ENCODE data around the gene OR2A7. TPM values are rescaled to one million over a fixed set of nuclear protein-coding genes. Genes with fewer than 3 reads are reported as not detected.
"Not testable (repeated sequence)": the region's sequence is repeated elsewhere in the genome, so short reads cannot be mapped to it uniquely, and the experiment has no call there.

Gene OR2A7
- polyA plus RNA-seq (2013, experiment 1 of 2) = 0.17 TPM
- 0.15 TPM for polyA plus RNA-seq (2013, experiment 2 of 2)

GRCh38 chr7:144264692-144265091 is at the start of gene OR2A7:
Gene OR2A7 (minus strand): TSS chr7:144264792. CDS start chr7:144259628, 5,164 bp downstream.
- H2AK5ac ChIP-seq (ENCODE audit: low read depth, low read length); H3K27me3 ChIP-seq (ENCODE audit: control insufficient read depth in 3 of 3, insufficient read depth in 3 of 3, low read depth in 1 of 3, low read length in 3 of 3); H3K23ac ChIP-seq (ENCODE audit: low read depth, low read length, poor library complexity); H2BK12ac ChIP-seq (ENCODE audit: low read length); H3K14ac ChIP-seq (ENCODE audit: low read length); H2BK15ac ChIP-seq (ENCODE audit: low read length); DNase-seq (ENCODE audit: low spot score); H3K9ac ChIP-seq (ENCODE audit: low read depth, low read length, poor library complexity); H3K27ac ChIP-seq (replicated peaks; ENCODE audit: low read length); H4K91ac ChIP-seq (ENCODE audit: low read depth, low read length, poor library complexity); H3K9me3 ChIP-seq (replicated peaks in 1 of 2; ENCODE audit: control insufficient read depth in 2 of 2, insufficient read depth in 1 of 2, low read depth in 1 of 2, low read length in 2 of 2); H3K4me1 ChIP-seq (ENCODE audit: control insufficient read depth in 2 of 2, insufficient read depth in 1 of 2, low read depth in 1 of 2, low read length in 2 of 2); H3K79me1 ChIP-seq (ENCODE audit: low read depth, low read length); H2BK5ac ChIP-seq (ENCODE audit: low read length); H3K4ac ChIP-seq (ENCODE audit: low read length); H3K18ac ChIP-seq (ENCODE audit: low read length); H2BK120ac ChIP-seq (ENCODE audit: low read depth, low read length); H4K8ac ChIP-seq (ENCODE audit: low read depth, low read length); H3K4me3 ChIP-seq (ENCODE audit: low read length in 2 of 2); H3K36me3 ChIP-seq (replicated peaks in 1 of 2; ENCODE audit: control insufficient read depth in 2 of 2, insufficient read depth in 2 of 2, low read length in 2 of 2); H2AFZ ChIP-seq (ENCODE audit: low read length); H3K4me2 ChIP-seq (ENCODE audit: insufficient read depth, low read length, poor library complexity, severe bottlenecking): not testable (repeated sequence)
- WGBS, 2 donors (ENCODE audit: extremely low coverage in 2 of 2, insufficient read length in 2 of 2, insufficient replicate concordance in 1 of 2) = no CpG with 5 or more reads among the region's 7 CpGs

GRCh38 chr7:144311872-144312469 is 47.4 kb upstream of the OR2A7 start, which contains the start of gene OR2A1:
Gene OR2A1 (plus strand): TSS chr7:144312419. CDS start chr7:144318125, 5,706 bp downstream.
- not testable (repeated sequence) for H3K4ac ChIP-seq (ENCODE audit: low read length); H3K79me1 ChIP-seq (ENCODE audit: low read depth, low read length); H3K4me1 ChIP-seq (ENCODE audit: control insufficient read depth in 2 of 2, insufficient read depth in 1 of 2, low read depth in 1 of 2, low read length in 2 of 2); H3K4me3 ChIP-seq (ENCODE audit: low read length in 2 of 2); H4K8ac ChIP-seq (ENCODE audit: low read depth, low read length); H3K18ac ChIP-seq (ENCODE audit: low read length); H3K14ac ChIP-seq (ENCODE audit: low read length); H3K9ac ChIP-seq (ENCODE audit: low read depth, low read length, poor library complexity); H3K36me3 ChIP-seq (replicated peaks in 1 of 2; ENCODE audit: control insufficient read depth in 2 of 2, insufficient read depth in 2 of 2, low read length in 2 of 2); H2BK12ac ChIP-seq (ENCODE audit: low read length); DNase-seq (ENCODE audit: low spot score); H2AK5ac ChIP-seq (ENCODE audit: low read depth, low read length); H2BK15ac ChIP-seq (ENCODE audit: low read length); H3K27ac ChIP-seq (replicated peaks; ENCODE audit: low read length); H4K91ac ChIP-seq (ENCODE audit: low read depth, low read length, poor library complexity); H3K9me3 ChIP-seq (replicated peaks in 1 of 2; ENCODE audit: control insufficient read depth in 2 of 2, insufficient read depth in 1 of 2, low read depth in 1 of 2, low read length in 2 of 2); H3K4me2 ChIP-seq (ENCODE audit: insufficient read depth, low read length, poor library complexity, severe bottlenecking); H2AFZ ChIP-seq (ENCODE audit: low read length); H3K27me3 ChIP-seq (ENCODE audit: control insufficient read depth in 3 of 3, insufficient read depth in 3 of 3, low read depth in 1 of 3, low read length in 3 of 3); H2BK5ac ChIP-seq (ENCODE audit: low read length); H2BK120ac ChIP-seq (ENCODE audit: low read depth, low read length); H3K23ac ChIP-seq (ENCODE audit: low read depth, low read length, poor library complexity)
- no CpG with 5 or more reads among the region's 2 CpGs for WGBS, 2 donors (ENCODE audit: extremely low coverage in 2 of 2, insufficient read length in 2 of 2, insufficient replicate concordance in 1 of 2)

- H3K4ac ChIP-seq (ENCODE audit: low read length) = not testable (repeated sequence)
- WGBS, 2 donors (ENCODE audit: extremely low coverage in 2 of 2, insufficient read length in 2 of 2, insufficient replicate concordance in 1 of 2) = no CpG with 5 or more reads among the region's 2 CpGs
Observed at GRCh38 chr7:144311218-144311617, 46.6 kb upstream of the OR2A7 start.

GRCh38 chr7:144309702-144310101 is 45.1 kb upstream of the OR2A7 start:
- H3K23ac ChIP-seq (ENCODE audit: low read depth, low read length, poor library complexity); H3K27ac ChIP-seq (replicated peaks; ENCODE audit: low read length); H2AK5ac ChIP-seq (ENCODE audit: low read depth, low read length); H3K4me2 ChIP-seq (ENCODE audit: insufficient read depth, low read length, poor library complexity, severe bottlenecking); H3K4me1 ChIP-seq (ENCODE audit: control insufficient read depth in 2 of 2, insufficient read depth in 1 of 2, low read depth in 1 of 2, low read length in 2 of 2); H3K18ac ChIP-seq (ENCODE audit: low read length); H2BK120ac ChIP-seq (ENCODE audit: low read depth, low read length); H4K91ac ChIP-seq (ENCODE audit: low read depth, low read length, poor library complexity); H2BK15ac ChIP-seq (ENCODE audit: low read length); H3K4me3 ChIP-seq (ENCODE audit: low read length in 2 of 2); H3K9me3 ChIP-seq (replicated peaks in 1 of 2; ENCODE audit: control insufficient read depth in 2 of 2, insufficient read depth in 1 of 2, low read depth in 1 of 2, low read length in 2 of 2); H3K9ac ChIP-seq (ENCODE audit: low read depth, low read length, poor library complexity); H3K36me3 ChIP-seq (replicated peaks in 1 of 2; ENCODE audit: control insufficient read depth in 2 of 2, insufficient read depth in 2 of 2, low read length in 2 of 2); H4K8ac ChIP-seq (ENCODE audit: low read depth, low read length); H3K14ac ChIP-seq (ENCODE audit: low read length); H2BK12ac ChIP-seq (ENCODE audit: low read length); H2BK5ac ChIP-seq (ENCODE audit: low read length); H3K4ac ChIP-seq (ENCODE audit: low read length); DNase-seq (ENCODE audit: low spot score); H3K79me1 ChIP-seq (ENCODE audit: low read depth, low read length); H2AFZ ChIP-seq (ENCODE audit: low read length); H3K27me3 ChIP-seq (ENCODE audit: control insufficient read depth in 3 of 3, insufficient read depth in 3 of 3, low read depth in 1 of 3, low read length in 3 of 3): not testable (repeated sequence)
- no CpG with 5 or more reads among the region's 2 CpGs for WGBS, 2 donors (ENCODE audit: extremely low coverage in 2 of 2, insufficient read length in 2 of 2, insufficient replicate concordance in 1 of 2)

More at GRCh38 chr7:144311218-144311617, 46.6 kb upstream of the OR2A7 start:
- H2BK12ac ChIP-seq (ENCODE audit: low read length); H3K4me1 ChIP-seq (ENCODE audit: control insufficient read depth in 2 of 2, insufficient read depth in 1 of 2, low read depth in 1 of 2, low read length in 2 of 2); H3K27ac ChIP-seq (replicated peaks; ENCODE audit: low read length); H3K23ac ChIP-seq (ENCODE audit: low read depth, low read length, poor library complexity); H3K4me2 ChIP-seq (ENCODE audit: insufficient read depth, low read length, poor library complexity, severe bottlenecking); H3K18ac ChIP-seq (ENCODE audit: low read length); H2BK5ac ChIP-seq (ENCODE audit: low read length); H3K79me1 ChIP-seq (ENCODE audit: low read depth, low read length); H3K9ac ChIP-seq (ENCODE audit: low read depth, low read length, poor library complexity); H4K91ac ChIP-seq (ENCODE audit: low read depth, low read length, poor library complexity); H2BK120ac ChIP-seq (ENCODE audit: low read depth, low read length); H2BK15ac ChIP-seq (ENCODE audit: low read length); H4K8ac ChIP-seq (ENCODE audit: low read depth, low read length); H3K9me3 ChIP-seq (replicated peaks in 1 of 2; ENCODE audit: control insufficient read depth in 2 of 2, insufficient read depth in 1 of 2, low read depth in 1 of 2, low read length in 2 of 2); H2AK5ac ChIP-seq (ENCODE audit: low read depth, low read length); H3K4me3 ChIP-seq (ENCODE audit: low read length in 2 of 2); H3K27me3 ChIP-seq (ENCODE audit: control insufficient read depth in 3 of 3, insufficient read depth in 3 of 3, low read depth in 1 of 3, low read length in 3 of 3); H2AFZ ChIP-seq (ENCODE audit: low read length); H3K36me3 ChIP-seq (replicated peaks in 1 of 2; ENCODE audit: control insufficient read depth in 2 of 2, insufficient read depth in 2 of 2, low read length in 2 of 2); H3K14ac ChIP-seq (ENCODE audit: low read length); DNase-seq (ENCODE audit: low spot score): not testable (repeated sequence)
